CD1c-positive myeloid dendritic cell (primary cell): ENCODE results near the gene ZNF91.
"Not testable (repeated sequence)": the region's sequence is repeated elsewhere in the genome, so short reads cannot be mapped to it uniquely, and the experiment has no call there.

Source experiments
- DNase-seq: peaks from one replicate; pipeline ENCODE4 v3.0.0-alpha.2; 2016; ENCODE audit errors: extremely low spot score

Gene ZNF91

GRCh38 chr19:23318941-23319340 is 76.3 kb downstream of the ZNF91 start:
- not testable (repeated sequence) for DNase-seq

DNA sequence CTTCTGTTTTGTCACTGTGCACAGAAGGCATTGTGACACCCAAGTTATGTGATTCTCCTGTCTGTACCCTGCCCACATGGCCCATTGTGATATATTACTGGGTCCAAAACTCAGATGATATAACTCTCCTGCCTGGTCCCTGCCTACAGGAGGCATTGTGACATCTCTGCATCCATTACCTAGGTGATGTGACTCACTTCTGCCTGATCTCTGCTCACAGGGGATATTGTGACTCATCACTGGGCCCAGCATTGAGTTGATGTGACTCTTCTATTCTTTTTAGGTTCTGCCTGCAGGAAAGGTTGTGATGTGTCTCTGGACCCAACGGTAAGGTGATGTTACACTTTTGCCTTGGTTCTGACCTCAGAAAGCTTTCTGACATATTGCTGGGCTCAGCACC is 77.1 kb downstream of the ZNF91 start:
- no peak for DNase-seq

- DNase-seq, result no peak
Observed at GRCh38 chr19:23315286-23315685, 80.0 kb downstream of the ZNF91 start.

- no peak for DNase-seq
Observed at GRCh38 chr19:23314505-23315251, 80.6 kb downstream of the ZNF91 start.

DNA sequence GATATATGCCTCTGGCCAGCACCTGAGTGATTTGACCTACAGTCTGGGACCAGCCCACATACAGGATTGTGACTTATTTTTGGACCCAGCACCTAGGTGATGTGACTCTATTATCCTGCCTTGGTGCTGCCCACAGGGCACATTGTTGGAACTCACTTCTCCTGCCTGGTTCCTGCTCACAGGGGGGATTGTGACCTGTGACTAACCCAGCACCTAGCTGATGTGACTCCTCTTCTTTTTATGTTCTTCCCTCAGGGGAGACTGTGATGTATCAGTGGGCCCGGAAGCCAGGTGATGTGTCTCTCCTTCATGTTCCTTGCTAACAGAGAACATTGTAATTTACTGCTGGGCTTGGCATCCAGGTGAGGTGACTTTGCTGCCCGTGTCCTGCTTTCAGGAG is 82.1 kb downstream of the ZNF91 start:
- no peak for DNase-seq

DNA sequence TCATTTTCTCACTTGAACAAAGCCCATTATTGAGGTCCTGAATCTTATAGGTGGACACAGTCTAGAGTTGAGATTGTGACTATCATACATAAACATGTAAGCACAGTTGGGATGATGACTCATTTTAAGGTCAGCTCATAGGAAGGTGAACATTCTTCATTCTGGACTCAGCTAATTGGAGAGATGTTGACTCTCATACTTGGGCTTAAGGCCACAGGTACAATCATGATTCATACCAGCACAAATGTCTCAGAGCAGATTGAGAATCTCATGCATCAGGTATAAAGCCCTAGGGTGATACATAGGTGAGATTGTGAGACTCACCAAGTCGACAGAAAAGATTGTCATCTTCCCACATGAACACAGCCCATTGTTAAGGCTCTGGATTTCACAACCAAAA is 82.8 kb downstream of the ZNF91 start:
- DNase-seq, result no peak

- DNase-seq, result no peak
Observed at GRCh38 chr19:23311551-23311950, 83.7 kb downstream of the ZNF91 start.

DNA sequence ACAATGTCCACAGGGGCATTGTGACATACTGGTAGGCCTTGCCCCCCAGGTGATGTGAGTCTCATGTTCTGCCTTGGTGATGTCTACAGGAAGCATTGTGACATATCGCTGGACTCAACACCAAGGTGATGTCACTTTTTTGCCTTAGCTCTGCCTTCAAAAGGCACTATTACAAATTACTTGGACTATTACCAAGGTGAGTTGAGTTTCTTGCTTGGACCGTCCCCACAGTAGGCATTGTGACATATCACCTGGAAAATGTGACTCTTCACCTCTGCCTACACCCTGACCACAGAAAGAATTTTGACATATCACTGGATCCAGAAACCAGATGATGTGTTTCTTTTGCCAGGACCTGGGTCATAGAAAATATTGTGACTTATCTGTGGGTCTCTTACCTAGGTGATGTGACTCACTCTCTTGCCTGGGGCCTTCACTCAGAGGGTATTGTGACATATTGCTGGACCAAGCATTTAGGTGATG is 84.5 kb downstream of the ZNF91 start:
- no peak for DNase-seq

DNA sequence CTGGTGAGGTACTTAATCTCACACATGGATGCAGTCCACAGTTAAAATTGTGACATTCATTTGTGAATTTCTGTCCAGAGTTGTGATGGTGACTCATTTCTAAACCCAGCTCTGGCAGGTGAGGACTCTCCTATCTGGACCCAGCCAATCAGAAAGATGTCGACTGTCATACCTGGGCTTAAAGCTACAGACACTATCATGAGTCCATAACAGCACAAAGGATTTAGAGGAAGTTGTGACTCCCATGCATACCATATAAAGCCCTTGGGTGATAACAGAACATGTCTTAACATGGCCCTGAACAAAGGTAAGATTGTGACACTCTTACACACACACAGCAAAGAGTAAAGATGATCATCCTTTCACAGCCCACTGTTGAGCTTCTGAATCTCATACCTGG is 85.3 kb downstream of the ZNF91 start:
- no peak for DNase-seq

DNA sequence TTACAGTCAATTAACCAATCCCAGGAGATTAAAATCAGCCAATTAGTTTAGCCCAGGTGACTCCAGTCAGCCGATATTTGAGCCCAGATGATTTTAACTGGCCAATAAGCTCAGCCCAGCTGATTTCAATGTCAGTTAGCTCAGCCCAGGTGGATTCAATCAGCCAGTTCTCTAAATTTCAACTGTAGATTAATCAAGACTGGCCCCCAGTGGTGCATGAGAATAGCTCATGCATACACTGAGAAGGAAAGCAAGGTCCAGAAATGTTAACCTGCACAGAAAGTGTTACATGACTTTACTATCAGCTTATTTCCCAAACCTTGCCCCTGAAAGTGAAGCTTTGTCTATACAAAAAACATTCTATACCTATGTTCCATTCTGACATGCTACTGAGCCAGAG is 89.7 kb downstream of the ZNF91 start:
- DNase-seq, result no peak

- no peak for DNase-seq
Observed at GRCh38 chr19:23304238-23304637, 91.0 kb downstream of the ZNF91 start.

DNA sequence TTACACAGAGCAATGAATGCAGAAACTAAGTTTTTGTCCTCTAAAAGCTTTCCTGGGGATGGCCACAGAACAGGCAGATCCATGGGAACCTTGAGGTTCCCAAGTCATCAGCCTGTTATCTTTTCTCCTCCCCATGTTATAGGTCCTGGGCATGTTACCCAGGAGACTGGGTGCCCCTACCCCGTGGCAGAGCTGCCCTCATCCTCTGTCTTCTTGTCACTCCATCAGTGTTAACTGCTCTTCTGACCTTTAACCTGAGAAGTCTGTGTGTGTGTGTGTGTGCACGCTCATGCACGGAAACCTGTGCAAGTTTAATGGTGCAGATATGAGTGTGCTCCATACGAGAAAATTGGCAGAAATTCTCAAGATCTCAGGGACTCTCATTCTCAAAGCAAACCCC is 101.1 kb downstream of the ZNF91 start:
- DNase-seq, result no peak

- not testable (repeated sequence) for DNase-seq
Observed at GRCh38 chr19:23289966-23290365, 105.3 kb downstream of the ZNF91 start.
